NT2/D1 (cell line): ENCODE data around the gene MYD88.
"Not testable (repeated sequence)": the region's sequence is repeated elsewhere in the genome, so short reads cannot be mapped to it uniquely, and the experiment has no call there.

Experiments
- SUZ12 ChIP-seq: IDR thresholded peaks from 2 replicates; pipeline ENCODE4 v1.6.1; 2011; ENCODE audit not compliant: insufficient read length, insufficient read depth; ENCODE audit errors: extremely low read depth
- YY1 ChIP-seq: IDR thresholded peaks from 2 replicates; pipeline ENCODE4 v1.6.1; 2011; ENCODE audit not compliant: insufficient read length, insufficient read depth
- ZNF274 ChIP-seq: IDR thresholded peaks from 2 replicates; pipeline ENCODE4 v1.6.1; 2011; ENCODE audit warnings: mild to moderate bottlenecking, low read depth, low read length

DNA sequence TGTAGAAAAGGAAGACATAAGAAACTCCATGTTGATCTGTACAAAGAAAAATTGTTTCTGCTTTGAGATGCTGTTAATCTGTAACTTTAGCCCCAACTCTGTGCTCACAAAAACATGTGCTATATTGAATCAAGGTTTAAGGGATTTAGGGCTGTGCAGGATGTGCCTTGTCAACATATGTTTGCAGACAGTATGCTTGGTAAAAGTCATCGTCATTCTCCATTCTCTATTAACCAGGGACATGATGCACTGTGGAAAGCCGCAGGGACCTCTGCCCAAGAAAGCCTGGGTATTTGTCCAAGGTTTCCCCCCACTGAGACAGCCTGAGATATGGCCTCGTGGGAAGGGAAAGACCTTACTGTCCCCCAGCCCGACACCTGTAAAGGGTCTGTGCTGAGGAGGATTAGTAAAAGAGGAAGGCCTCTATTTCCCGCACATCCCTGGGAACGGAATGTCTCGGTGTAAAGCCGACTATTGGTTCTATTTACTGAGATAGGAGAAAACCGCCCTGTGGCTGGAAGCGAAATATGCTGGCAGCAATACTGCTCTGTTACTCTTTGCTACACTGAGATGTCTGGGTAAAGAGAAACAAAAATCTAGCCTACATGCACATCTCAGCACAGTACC lies 3.8 kb upstream of the MYD88 start:
- TF ChIP-seq ZNF274, SUZ12, YY1: not testable (repeated sequence)
